ENCODE results near the gene TMEM178B.

DNA sequence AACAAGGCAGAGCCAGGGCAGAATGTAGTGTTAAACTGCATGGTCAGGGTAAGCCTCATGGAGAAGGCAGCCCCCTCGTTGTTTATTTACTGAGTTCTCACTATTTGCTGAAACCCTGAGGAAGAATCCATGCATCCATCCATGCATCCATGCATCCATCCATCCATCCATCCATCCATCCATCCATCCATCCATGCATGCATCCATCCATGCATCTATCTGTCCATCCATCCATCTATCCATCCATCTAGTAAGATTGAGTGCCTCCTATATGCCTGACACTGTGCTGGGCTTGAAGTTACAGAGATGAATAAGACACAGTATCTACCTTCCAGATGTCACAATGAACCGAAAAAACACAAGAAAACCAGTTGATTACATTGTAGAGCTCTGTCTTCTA, 275.9 kb downstream of the TMEM178B start:
- TF ChIP-seq, protein P1, sequence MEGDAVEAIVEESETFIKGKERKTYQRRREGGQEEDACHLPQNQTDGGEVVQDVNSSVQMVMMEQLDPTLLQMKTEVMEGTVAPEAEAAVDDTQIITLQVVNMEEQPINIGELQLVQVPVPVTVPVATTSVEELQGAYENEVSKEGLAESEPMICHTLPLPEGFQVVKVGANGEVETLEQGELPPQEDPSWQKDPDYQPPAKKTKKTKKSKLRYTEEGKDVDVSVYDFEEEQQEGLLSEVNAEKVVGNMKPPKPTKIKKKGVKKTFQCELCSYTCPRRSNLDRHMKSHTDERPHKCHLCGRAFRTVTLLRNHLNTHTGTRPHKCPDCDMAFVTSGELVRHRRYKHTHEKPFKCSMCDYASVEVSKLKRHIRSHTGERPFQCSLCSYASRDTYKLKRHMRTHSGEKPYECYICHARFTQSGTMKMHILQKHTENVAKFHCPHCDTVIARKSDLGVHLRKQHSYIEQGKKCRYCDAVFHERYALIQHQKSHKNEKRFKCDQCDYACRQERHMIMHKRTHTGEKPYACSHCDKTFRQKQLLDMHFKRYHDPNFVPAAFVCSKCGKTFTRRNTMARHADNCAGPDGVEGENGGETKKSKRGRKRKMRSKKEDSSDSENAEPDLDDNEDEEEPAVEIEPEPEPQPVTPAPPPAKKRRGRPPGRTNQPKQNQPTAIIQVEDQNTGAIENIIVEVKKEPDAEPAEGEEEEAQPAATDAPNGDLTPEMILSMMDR (IDR thresholded peaks at IDR 0.05) = no peak
- no peak for TF ChIP-seq EP300 (IDR thresholded peaks at IDR 0.05)

All from esophagus muscularis mucosa (tissue), 3 donors.